Activated naive CD4-positive, alpha-beta T cell treated with anti-CD3 and anti-CD28 coated beads for 36 hours (primary cell): ENCODE data around the gene NCAPD3. TPM values are rescaled to one million over a fixed set of nuclear protein-coding genes. Genes with fewer than 3 reads are reported as not detected.
A peak's percentile ranks its signal among the peaks of the same experiment; 100 is the strongest.
"Not testable (repeated sequence)": the region's sequence is repeated elsewhere in the genome, so short reads cannot be mapped to it uniquely, and the experiment has no call there.

Experiments
- CTCF ChIA-PET: fragments of 350-600 bp; sonication (Branson Sonifier 250); formaldehyde crosslinking; loops from one replicate; lab custom pipeline; 2021; ENCODE audit warnings: antibody characterized with exemption; lab: Charles Lee
- DNase-seq: peaks from one replicate; pipeline ENCODE4 v3.0.0-alpha.2; 2020
- H3K27ac Mint-ChIP-seq: one replicate; pipeline ENCODE4 v1.8.0; 2021; ENCODE audit warnings: mild to moderate bottlenecking, mixed read lengths
- H3K27me3 Mint-ChIP-seq: one replicate; pipeline ENCODE4 v1.8.0; 2021; ENCODE audit warnings: low read depth, mixed read lengths
- H3K36me3 Mint-ChIP-seq: one replicate; pipeline ENCODE4 v1.8.0; 2021; ENCODE audit warnings: low read depth, mixed read lengths
- H3K4me1 Mint-ChIP-seq: one replicate; pipeline ENCODE4 v1.8.0; 2021; ENCODE audit warnings: low read depth, mixed read lengths
- H3K4me3 Mint-ChIP-seq: one replicate; pipeline ENCODE4 v1.8.0; 2021; ENCODE audit warnings: mild to moderate bottlenecking, moderate library complexity, mixed read lengths
- H3K9me3 Mint-ChIP-seq: one replicate; pipeline ENCODE4 v1.8.0; 2021; ENCODE audit warnings: mixed read lengths
- intact Hi-C: fragments of 100-400 bp; cut with micrococcal nuclease; formaldehyde crosslinking; loops from one replicate; pipeline ENCODE4 v1.15.1; 2023
- total RNA-seq, 2 experiments: library from RNA; stranded (reverse); gene quantifications; one replicate each; pipeline ENCODE4 v1.2.3, GENCODE V29; 2021

NCAPD3 gene
- total RNA-seq, 2 experiments from 2014 or later, result 126 TPM

GRCh38 chr11:134216816-134217215, 7.0 kb downstream of the NCAPD3 start:
- Mint-ChIP-seq H3K4me1 (peaks cover 41% of the 10 kb centered on the region), H3K27me3 (no peaks in the 10 kb centered on the region), H3K36me3 (peaks cover 52% of the 10 kb centered on the region), H3K27ac (no peak overlapping the region), H3K9me3 (no peaks in the 10 kb centered on the region), H3K4me3 (no peak overlapping the region)
- no peak for DNase-seq
- CTCF ChIA-PET, result no interaction called here
- intact Hi-C loops, result no loop called here

- no peaks in the 10 kb centered on the region for H3K9me3 Mint-ChIP-seq
- H3K27me3 Mint-ChIP-seq, result no peaks in the 10 kb centered on the region
- intact Hi-C loops, result no loop called here
- CTCF ChIA-PET, result no interaction called here
- no peak overlapping the region for H3K4me3 Mint-ChIP-seq
- no peak overlapping the region for H3K27ac Mint-ChIP-seq
- peaks cover 38% of the 10 kb centered on the region for H3K4me1 Mint-ChIP-seq
- H3K36me3 Mint-ChIP-seq, result peaks cover 57% of the 10 kb centered on the region
- no peak for DNase-seq
Measured at GRCh38 chr11:134215836-134216235, 7.9 kb downstream of the NCAPD3 start.

DNA sequence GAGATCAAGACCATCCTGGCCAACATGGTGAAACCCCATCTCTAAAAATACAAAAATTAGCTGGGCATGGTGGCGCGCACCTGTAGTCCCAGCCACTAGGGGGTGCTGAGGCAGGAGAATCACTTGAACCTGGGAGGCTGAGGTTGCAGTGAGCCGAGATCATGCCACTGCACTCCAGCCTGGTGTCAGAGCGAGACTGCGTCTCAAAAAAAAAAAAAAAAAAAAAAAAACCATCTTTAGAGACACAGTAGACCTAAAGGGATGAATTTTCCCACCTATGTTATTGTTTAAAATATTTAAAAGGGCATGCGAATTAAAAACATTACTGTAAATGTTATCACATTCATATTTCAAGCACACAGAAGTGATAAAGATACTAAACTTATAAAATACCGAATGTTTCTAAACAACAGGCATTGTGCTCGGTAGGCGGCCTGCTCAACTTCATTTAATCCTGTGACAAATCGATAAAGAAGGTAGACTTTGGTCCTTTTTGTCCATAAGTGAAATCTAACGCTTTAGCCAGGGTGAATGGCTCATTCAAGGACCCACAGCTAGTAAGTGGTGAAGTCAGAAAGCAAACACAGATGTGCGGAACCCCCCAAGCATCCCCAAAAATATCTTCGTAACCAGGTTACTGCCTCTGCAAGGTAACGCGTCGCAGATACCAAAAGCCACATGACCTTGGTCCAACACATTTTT, 16.1 kb downstream of the NCAPD3 start:
- no peak overlapping the region for H3K27ac Mint-ChIP-seq
- H3K36me3 Mint-ChIP-seq, result peaks cover 69% of the 10 kb centered on the region

GRCh38 chr11:134206185-134206584, 17.6 kb downstream of the NCAPD3 start:
- Mint-ChIP-seq H3K4me1 (peaks cover 1% of the 10 kb centered on the region), H3K9me3 (no peaks in the 10 kb centered on the region), H3K27me3 (no peaks in the 10 kb centered on the region), H3K36me3 (peaks cover 65% of the 10 kb centered on the region), H3K27ac (no peak overlapping the region), H3K4me3 (no peak overlapping the region)
- CTCF ChIA-PET, result no interaction called here
- DNase-seq, result no peak
- intact Hi-C loops, result no loop called here

More for the DNA sequence above, 16.1 kb downstream of the NCAPD3 start:
- peak; percentile 75 for DNase-seq
- no peaks in the 10 kb centered on the region for H3K27me3 Mint-ChIP-seq
- intact Hi-C loops, result loop anchor here (1.0 kb wide), 1 partner anchor 17 kb away; the partner anchor contains the start of gene VPS26B
- CTCF ChIA-PET, result interaction anchor here (0.8 to 2.0 kb wide), 7 partner anchors 13 to 41 kb away, joined by 3 to 6 read pairs (median 5); partner anchors contain the start of genes NCAPD3 and VPS26B
- H3K9me3 Mint-ChIP-seq, result no peaks in the 10 kb centered on the region
- no peak overlapping the region for H3K4me3 Mint-ChIP-seq
- H3K4me1 Mint-ChIP-seq, result peaks cover 6% of the 10 kb centered on the region

DNA sequence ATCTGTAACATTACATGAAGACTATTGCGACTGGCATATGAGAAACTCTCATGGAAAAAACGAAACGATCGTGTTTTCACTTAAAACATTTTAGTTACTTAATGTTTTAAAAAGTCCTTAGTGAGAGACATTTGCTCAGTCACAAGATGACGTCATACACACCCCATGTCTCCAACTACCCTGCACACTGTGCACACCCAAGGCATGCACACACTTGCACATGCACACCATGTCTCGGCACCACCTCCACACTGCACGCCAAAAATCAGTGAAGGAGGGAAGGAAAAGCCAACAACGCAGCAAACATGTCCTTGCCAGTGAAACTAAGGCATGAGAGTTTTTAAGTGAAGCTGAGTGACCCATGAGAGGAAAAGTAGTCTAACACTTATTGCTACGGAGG, 18.0 kb downstream of the NCAPD3 start:
- intact Hi-C loops, result no loop called here
- CTCF ChIA-PET, result no interaction called here
- Mint-ChIP-seq H3K4me3 (no peak overlapping the region), H3K9me3 (no peaks in the 10 kb centered on the region), H3K27ac (no peak overlapping the region), H3K27me3 (no peaks in the 10 kb centered on the region), H3K4me1 (peaks cover 1% of the 10 kb centered on the region), H3K36me3 (peaks cover 67% of the 10 kb centered on the region)
- no peak for DNase-seq

- no peaks in the 10 kb centered on the region for H3K9me3 Mint-ChIP-seq
- H3K27ac Mint-ChIP-seq, result no peak overlapping the region
- H3K27me3 Mint-ChIP-seq, result no peaks in the 10 kb centered on the region
- peaks cover 66% of the 10 kb centered on the region for H3K36me3 Mint-ChIP-seq
- intact Hi-C loops, result no loop called here
- no peak overlapping the region for H3K4me3 Mint-ChIP-seq
- no peaks in the 10 kb centered on the region for H3K4me1 Mint-ChIP-seq
- DNase-seq, result no peak
- CTCF ChIA-PET, result interaction anchor here (0.7 kb wide), 1 partner anchor 111 kb away, joined by 4 read pairs; no protein-coding TSS in a partner anchor
Measured at GRCh38 chr11:134202661-134203060, 21.1 kb downstream of the NCAPD3 start.

GRCh38 chr11:134200688-134201087, 23.1 kb downstream of the NCAPD3 start:
- Mint-ChIP-seq H3K9me3 (no peaks in the 10 kb centered on the region), H3K4me1 (no peaks in the 10 kb centered on the region), H3K4me3 (no peak overlapping the region), H3K27me3 (no peaks in the 10 kb centered on the region), H3K27ac (no peak overlapping the region), H3K36me3 (peaks cover 63% of the 10 kb centered on the region)
- DNase-seq, result no peak
- intact Hi-C loops, result no loop called here
- CTCF ChIA-PET, result no interaction called here

GRCh38 chr11:134199531-134199930, 24.2 kb downstream of the NCAPD3 start:
- Mint-ChIP-seq H3K4me3 (no peak overlapping the region), H3K27ac (no peak overlapping the region), H3K27me3 (no peaks in the 10 kb centered on the region), H3K9me3 (no peaks in the 10 kb centered on the region), H3K36me3 (peaks cover 59% of the 10 kb centered on the region), H3K4me1 (no peaks in the 10 kb centered on the region)
- intact Hi-C loops, result no loop called here
- DNase-seq, result no peak
- CTCF ChIA-PET, result no interaction called here

GRCh38 chr11:134196756-134197155, 27.0 kb downstream of the NCAPD3 start:
- Mint-ChIP-seq H3K27ac (no peak overlapping the region), H3K4me3 (no peak overlapping the region), H3K27me3 (no peaks in the 10 kb centered on the region), H3K36me3 (peaks cover 56% of the 10 kb centered on the region), H3K9me3 (no peaks in the 10 kb centered on the region), H3K4me1 (no peaks in the 10 kb centered on the region)
- no peak for DNase-seq
- intact Hi-C loops, result no loop called here
- CTCF ChIA-PET, result interaction anchor here (0.6 to 1.3 kb wide), 2 partner anchors 104 to 146 kb away, joined by 3 to 4 read pairs; no protein-coding TSS in a partner anchor

DNA sequence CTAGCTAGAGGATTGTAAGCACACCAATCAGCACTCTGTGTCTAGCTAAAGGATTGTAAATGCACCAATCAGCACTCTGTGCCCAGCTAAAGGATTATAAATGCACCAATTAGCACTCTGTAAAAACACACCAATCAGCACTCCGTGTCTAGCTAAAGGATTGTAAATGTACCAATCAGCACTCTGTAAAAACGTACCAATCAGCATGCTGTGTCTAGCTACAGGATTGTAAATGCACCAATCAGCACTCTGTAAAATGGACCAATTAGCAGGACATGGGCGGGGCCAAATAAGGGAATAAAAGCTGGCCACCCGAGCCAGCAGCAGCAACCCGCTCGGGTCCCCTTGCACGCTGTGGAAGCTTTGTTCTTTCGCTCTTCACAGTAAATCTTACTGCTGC, 35.7 kb downstream of the NCAPD3 start:
- H3K36me3 Mint-ChIP-seq, result peaks cover 74% of the 10 kb centered on the region
- CTCF ChIA-PET, result interaction anchor here (1.1 kb wide), 1 partner anchor 85 kb away, joined by 5 read pairs; no protein-coding TSS in a partner anchor
- H3K9me3 Mint-ChIP-seq, DNase-seq, H3K27me3 Mint-ChIP-seq, intact Hi-C loops, H3K4me3 Mint-ChIP-seq, H3K27ac Mint-ChIP-seq, H3K4me1 Mint-ChIP-seq: not testable (repeated sequence)

- CTCF ChIA-PET, result no interaction called here
- Mint-ChIP-seq H3K4me1 (no peaks in the 10 kb centered on the region), H3K36me3 (peaks cover 45% of the 10 kb centered on the region), H3K27me3 (no peaks in the 10 kb centered on the region), H3K4me3 (no peak overlapping the region), H3K27ac (no peak overlapping the region), H3K9me3 (no peaks in the 10 kb centered on the region)
- DNase-seq, result no peak
- intact Hi-C loops, result no loop called here
Measured at GRCh38 chr11:134181707-134182106, 42.1 kb downstream of the NCAPD3 start.

GRCh38 chr11:134178032-134178674, 45.6 kb downstream of the NCAPD3 start:
- H3K27ac Mint-ChIP-seq, result no peak overlapping the region
- no peaks in the 10 kb centered on the region for H3K27me3 Mint-ChIP-seq
- no peak for DNase-seq
- H3K36me3 Mint-ChIP-seq, result peaks cover 48% of the 10 kb centered on the region
- intact Hi-C loops, result no loop called here
- H3K4me1 Mint-ChIP-seq, result no peaks in the 10 kb centered on the region
- CTCF ChIA-PET, result no interaction called here
- H3K4me3 Mint-ChIP-seq, result no peak overlapping the region
- no peaks in the 10 kb centered on the region for H3K9me3 Mint-ChIP-seq
